Measurements from ENCODE around the gene CDK6. TPM values are rescaled to one million over a fixed set of nuclear protein-coding genes. Genes with fewer than 3 reads are reported as not detected.

Gene CDK6
- polyA plus RNA-seq, 2 of the 4 experiments (the other 2 are of a cell fraction): 13.6 to 25.9 TPM

DNA sequence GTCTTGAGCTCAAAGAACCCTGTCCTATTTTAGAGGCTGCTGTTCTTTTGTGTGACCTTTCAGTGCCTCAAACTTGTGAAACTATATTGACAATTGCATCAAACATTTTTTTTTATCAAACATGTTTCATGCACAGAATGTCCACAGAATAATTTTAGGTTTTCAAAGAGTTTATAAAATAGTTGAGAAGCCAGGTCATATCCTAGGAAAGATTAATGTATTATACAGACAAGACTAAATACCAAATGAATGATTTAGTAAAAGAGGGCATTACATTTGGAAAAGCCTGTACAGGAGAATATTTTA is 67.0 kb downstream of the CDK6 start:
- CTCF ChIA-PET: interaction anchor here (1.1 to 1.4 kb wide), 3 partner anchors 11 to 148 kb away, joined by 3 read pairs; no protein-coding TSS in a partner anchor
- peak overlapping the region; percentile 82 to 84 for H3K27ac ChIP-seq

DNA sequence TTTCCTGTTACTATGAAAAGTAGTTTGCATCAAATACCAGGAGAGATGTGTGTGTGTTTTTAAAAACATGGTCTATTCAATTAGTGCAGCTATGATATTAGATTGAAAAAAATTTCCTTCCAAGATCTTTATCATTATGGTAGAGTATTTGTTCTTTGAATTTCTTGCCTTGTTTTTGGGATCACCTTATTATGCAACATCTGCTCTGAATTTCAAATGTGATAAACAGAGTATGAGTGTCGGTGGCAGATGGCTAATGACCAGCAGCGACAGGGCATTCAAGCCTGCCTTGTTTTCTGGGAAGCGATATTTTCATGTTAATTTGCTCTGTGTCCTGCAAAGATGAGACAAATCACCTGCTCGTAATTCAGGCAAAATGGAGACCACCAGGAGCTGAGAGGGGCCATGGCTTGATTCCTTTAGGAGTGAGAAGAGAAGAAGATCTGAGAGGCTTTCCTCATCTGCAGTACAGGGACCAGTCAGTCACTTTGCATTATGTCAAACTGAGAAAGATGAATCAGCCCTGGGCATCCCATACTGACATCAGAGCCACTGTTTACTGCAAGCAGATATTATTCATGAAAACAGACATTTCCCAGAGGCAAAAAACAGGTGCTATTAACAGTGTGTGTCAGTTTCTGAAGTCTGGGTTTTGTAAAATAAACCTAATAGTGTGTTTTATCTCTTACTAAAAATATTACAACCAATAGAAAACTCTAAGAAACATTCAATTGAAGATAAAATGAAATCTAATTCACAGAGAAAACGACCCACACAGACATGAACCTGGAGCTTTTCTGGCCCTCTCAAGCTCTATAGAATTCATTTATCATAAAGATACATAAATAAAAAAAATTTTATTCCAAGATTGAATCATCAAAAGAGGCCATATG is 67.6 kb downstream of the CDK6 start:
- ATAC-seq (peak in 1 of 2 experiments; percentile 10; a peak in 1 of 6 replicates), DNase-seq (ENCODE audit: low read depth in 1 of 2, low spot score in 1 of 2) (no peak), FAIRE-seq (no peak)
- H3K9me3 ChIP-seq: no peaks in the 10 kb centered on the region
- peak overlapping the region; percentile 82 to 84 for H3K27ac ChIP-seq
- CTCF ChIA-PET: interaction anchor here (1.1 to 1.4 kb wide), 3 partner anchors 11 to 148 kb away, joined by 3 read pairs; no protein-coding TSS in a partner anchor
- POLR2A ChIA-PET: interaction anchor here (3.1 kb wide), 1 partner anchor 64 kb away, joined by 12 read pairs; no protein-coding TSS in a partner anchor
- H3K4me2 ChIP-seq: peak overlapping the region; percentile 81
- WGBS (ENCODE audit: missing lambda C conversion rate): 68% methylated on average over 5 of the region's 5 CpGs
- no peak overlapping the region for H3K4me3 ChIP-seq
- TF ChIP-seq FOSL2 (IDR thresholded peaks at IDR 0.05): no peak
- no peak for TF ChIP-seq FOSL2 (CRISPR knock-in tag; IDR thresholded peaks at IDR 0.05)
- 0 out of 4 replicates have a peak, but pooled peaks of 1 of the 2 experiments have one; percentile 10 for TF ChIP-seq CEBPB (IDR thresholded peaks at IDR 0.05)
- peaks cover 85% of the 10 kb centered on the region for H3K4me1 ChIP-seq

More for the DNA sequence above, 67.0 kb downstream of the CDK6 start:
- TF ChIP-seq CEBPB (IDR thresholded peaks at IDR 0.05) (0 out of 4 replicates have a peak, but pooled peaks of 1 of the 2 experiments have one; percentile 7), CBX2 (IDR thresholded peaks at IDR 0.05; ENCODE audit: borderline replicate concordance, low read depth) (no peak), HOXB5 (CRISPR knock-in tag; IDR thresholded peaks at IDR 0.05) (no peak)
- H3K4me3 ChIP-seq: no peak overlapping the region
- no peak for DNase-seq (ENCODE audit: low read depth in 1 of 2, low spot score in 1 of 2)
- H3K4me1 ChIP-seq: peaks cover 85% of the 10 kb centered on the region
- H3K9me3 ChIP-seq: no peaks in the 10 kb centered on the region
- H3K4me2 ChIP-seq: peak overlapping the region; percentile 81
- ATAC-seq: no peak
- no peak for FAIRE-seq
- POLR2A ChIA-PET: no interaction called here

DNA sequence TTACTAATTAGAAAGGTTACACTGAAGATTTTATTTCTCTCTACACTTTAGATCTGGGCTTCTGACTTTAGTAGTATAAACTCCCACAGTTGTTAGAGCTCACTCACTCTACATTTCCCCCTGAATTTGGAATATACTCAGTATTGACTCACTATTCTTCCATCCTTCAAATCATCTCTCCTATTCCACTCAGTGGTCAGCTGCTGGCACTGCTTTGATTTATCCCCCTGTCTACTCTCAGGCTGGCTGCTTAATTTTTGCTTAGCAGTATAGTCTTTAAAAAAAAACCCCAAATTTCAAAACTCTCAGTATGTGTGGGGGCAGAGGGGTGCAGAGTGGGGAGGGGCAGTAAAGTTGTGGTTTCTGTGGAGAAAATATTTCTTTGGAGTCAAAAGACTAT is 68.9 kb downstream of the CDK6 start:
- TF ChIP-seq SMC3 (IDR thresholded peaks at IDR 0.05) (no peak), GATA3 (IDR thresholded peaks at IDR 0.05; ENCODE audit: borderline replicate concordance) (no peak), RAD21 (conservative IDR thresholded peaks at IDR 0.05 in 1 of 2, IDR thresholded peaks at IDR 0.05 in 1 of 2) (no peak), FOSB (CRISPR knock-in tag; IDR thresholded peaks at IDR 0.05) (no peak), ESRRA (IDR thresholded peaks at IDR 0.05; ENCODE audit: borderline replicate concordance, low read length) (no peak), RNF2 (IDR thresholded peaks at IDR 0.05; ENCODE audit: borderline replicate concordance, low read depth) (no peak), CHD2 (IDR thresholded peaks at IDR 0.05; ENCODE audit: low read length, partially characterized antibody) (no peak), FOXS1 (CRISPR knock-in tag; IDR thresholded peaks at IDR 0.05) (no peak), EP300 (IDR thresholded peaks at IDR 0.05) (no peak), SREBF2 (IDR thresholded peaks at IDR 0.05) (no peak), KDM1A (IDR thresholded peaks at IDR 0.05; ENCODE audit: low read depth) (no peak)
- TF ChIP-seq, protein P1, sequence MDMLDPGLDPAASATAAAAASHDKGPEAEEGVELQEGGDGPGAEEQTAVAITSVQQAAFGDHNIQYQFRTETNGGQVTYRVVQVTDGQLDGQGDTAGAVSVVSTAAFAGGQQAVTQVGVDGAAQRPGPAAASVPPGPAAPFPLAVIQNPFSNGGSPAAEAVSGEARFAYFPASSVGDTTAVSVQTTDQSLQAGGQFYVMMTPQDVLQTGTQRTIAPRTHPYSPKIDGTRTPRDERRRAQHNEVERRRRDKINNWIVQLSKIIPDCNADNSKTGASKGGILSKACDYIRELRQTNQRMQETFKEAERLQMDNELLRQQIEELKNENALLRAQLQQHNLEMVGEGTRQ (IDR thresholded peaks at IDR 0.05): no peak
- TF ChIP-seq, protein P2, sequence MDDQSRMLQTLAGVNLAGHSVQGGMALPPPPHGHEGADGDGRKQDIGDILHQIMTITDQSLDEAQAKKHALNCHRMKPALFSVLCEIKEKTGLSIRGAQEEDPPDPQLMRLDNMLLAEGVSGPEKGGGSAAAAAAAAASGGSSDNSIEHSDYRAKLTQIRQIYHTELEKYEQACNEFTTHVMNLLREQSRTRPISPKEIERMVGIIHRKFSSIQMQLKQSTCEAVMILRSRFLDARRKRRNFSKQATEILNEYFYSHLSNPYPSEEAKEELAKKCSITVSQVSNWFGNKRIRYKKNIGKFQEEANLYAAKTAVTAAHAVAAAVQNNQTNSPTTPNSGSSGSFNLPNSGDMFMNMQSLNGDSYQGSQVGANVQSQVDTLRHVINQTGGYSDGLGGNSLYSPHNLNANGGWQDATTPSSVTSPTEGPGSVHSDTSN (IDR thresholded peaks at IDR 0.05): no peak
- TF ChIP-seq, protein P3, sequence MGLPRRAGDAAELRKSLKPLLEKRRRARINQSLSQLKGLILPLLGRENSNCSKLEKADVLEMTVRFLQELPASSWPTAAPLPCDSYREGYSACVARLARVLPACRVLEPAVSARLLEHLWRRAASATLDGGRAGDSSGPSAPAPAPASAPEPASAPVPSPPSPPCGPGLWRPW (IDR thresholded peaks at IDR 0.05): no peak
- TF ChIP-seq, protein P4, sequence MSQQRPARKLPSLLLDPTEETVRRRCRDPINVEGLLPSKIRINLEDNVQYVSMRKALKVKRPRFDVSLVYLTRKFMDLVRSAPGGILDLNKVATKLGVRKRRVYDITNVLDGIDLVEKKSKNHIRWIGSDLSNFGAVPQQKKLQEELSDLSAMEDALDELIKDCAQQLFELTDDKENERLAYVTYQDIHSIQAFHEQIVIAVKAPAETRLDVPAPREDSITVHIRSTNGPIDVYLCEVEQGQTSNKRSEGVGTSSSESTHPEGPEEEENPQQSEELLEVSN (IDR thresholded peaks at IDR 0.05; ENCODE audit: borderline replicate concordance, low read depth): no peak
- H3K9me3 ChIP-seq: no peaks in the 10 kb centered on the region
- H3K4me1 ChIP-seq: peaks cover 85% of the 10 kb centered on the region
- no peak overlapping the region for H3K4me3 ChIP-seq
- ChIA-PET CTCF (interaction anchor here (1.3 to 3.3 kb wide), 5 partner anchors 9 to 87 kb away, joined by 3 to 39 read pairs (median 4); no protein-coding TSS in a partner anchor), POLR2A (interaction anchor here (1.3 to 3.1 kb wide), 2 partner anchors 65 to 69 kb away, joined by 3 to 12 read pairs; partner anchors contain the start of gene CDK6)
- FAIRE-seq: no peak
- peak overlapping the region; percentile 81 for H3K4me2 ChIP-seq
- peak; percentile 13 to 30; a peak in 2 of 6 replicates for ATAC-seq
- peak overlapping the region; percentile 82 to 84 for H3K27ac ChIP-seq
- DNase-seq (ENCODE audit: low read depth in 1 of 2, low spot score in 1 of 2): no peak

Data from A549 (cell line).